Activated naive CD4-positive, alpha-beta T cell treated with anti-CD3 and anti-CD28 coated beads, Interleukin-2, amount 50 U/mL, for 72 hours (primary cell): ENCODE results near the gene DNASE2. TPM values are rescaled to one million over a fixed set of nuclear protein-coding genes. Genes with fewer than 3 reads are reported as not detected.
"Not testable (repeated sequence)": the region's sequence is repeated elsewhere in the genome, so short reads cannot be mapped to it uniquely, and the experiment has no call there.

Source experiments
- ATAC-seq, 2 donors: fragments of 150-1000 bp; cut with Tn5 transposase; 2 replicates each; pipeline ENCODE4 v1.10.0; 2021; ENCODE audit warnings: mild to moderate bottlenecking in 2 of 2, moderate library complexity in 2 of 2
- DNase-seq, 2 donors: peaks; one replicate each; pipeline ENCODE4 v3.0.0; 2021 to 2022; ENCODE audit warnings: low spot score in 2 of 2
- H3K27ac Mint-ChIP-seq, 2 donors: one replicate each; pipeline ENCODE4 v1.8.0; 2022; ENCODE audit warnings: mild to moderate bottlenecking in 2 of 2, mixed read lengths in 2 of 2
- H3K36me3 Mint-ChIP-seq, 2 donors: one replicate each; pipeline ENCODE4 v1.8.0; 2022; ENCODE audit warnings: mixed read lengths in 2 of 2
- H3K9me3 Mint-ChIP-seq, 2 donors: one replicate each; pipeline ENCODE4 v1.8.0; 2022; ENCODE audit warnings: mixed read lengths in 2 of 2
- total RNA-seq, 2 donors: library from RNA; stranded (reverse); gene quantifications; one replicate each; pipeline ENCODE4 v1.2.3, GENCODE V29; 2022

The DNASE2 gene
- total RNA-seq, 2 donors from 2014 or later: 26.0 to 31.6 TPM

GRCh38 chr19:12890787-12891552, 9.7 kb upstream of the DNASE2 start, which contains the start of gene GCDH:
TSS of gene GCDH (plus strand) at chr19:12891160. CDS start at chr19:12891305, 145 bp downstream.
- DNase-seq: peak; percentile 91 to 92

DNA sequence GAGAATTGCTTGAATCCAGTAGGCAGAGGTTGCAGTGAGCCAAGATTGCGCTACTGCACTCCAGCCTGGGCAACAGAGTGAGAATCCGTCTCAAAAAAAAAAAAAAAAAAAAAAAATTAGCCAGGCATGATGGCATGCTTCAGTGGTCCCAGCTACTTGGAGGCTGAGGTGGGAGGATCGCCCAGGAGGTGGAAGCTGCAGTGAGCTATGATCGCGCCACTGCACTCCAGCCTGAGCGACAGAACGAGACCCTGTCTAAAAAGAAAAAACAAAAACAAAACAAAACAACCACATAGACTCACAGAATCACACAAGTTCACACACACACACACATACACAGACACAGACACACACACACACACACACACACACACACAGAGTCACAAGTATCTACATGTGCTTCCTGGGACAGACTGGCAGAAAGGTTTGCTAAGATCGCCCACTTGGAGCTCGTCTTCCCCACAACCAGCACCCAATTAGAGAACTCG, 9.1 kb upstream of the DNASE2 start:
- H3K36me3 Mint-ChIP-seq, ATAC-seq, DNase-seq, H3K9me3 Mint-ChIP-seq: not testable (repeated sequence)
- H3K27ac Mint-ChIP-seq: peak overlapping the region; percentile 84 to 93

More at GRCh38 chr19:12890787-12891552, 9.7 kb upstream of the DNASE2 start, which contains the start of gene GCDH:
- Mint-ChIP-seq H3K36me3 (peaks cover 5 to 9% of the 10 kb centered on the region in 2 donors), H3K27ac (peak within 1 kb of the TSS; percentile 84 to 93), H3K9me3 (no peaks in the 10 kb centered on the region)
- ATAC-seq: peak; percentile 93 to 97

- Mint-ChIP-seq H3K36me3 (peaks cover 9 to 11% of the 10 kb centered on the region in 2 donors), H3K9me3 (peaks cover 0 to 5% of the 10 kb centered on the region in 2 donors), H3K27ac (no peak overlapping the region)
- DNase-seq: no peak
- ATAC-seq: no peak
These were observed 6.9 kb upstream of the DNASE2 start for GRCh38 chr19:12888006-12888603.

DNA sequence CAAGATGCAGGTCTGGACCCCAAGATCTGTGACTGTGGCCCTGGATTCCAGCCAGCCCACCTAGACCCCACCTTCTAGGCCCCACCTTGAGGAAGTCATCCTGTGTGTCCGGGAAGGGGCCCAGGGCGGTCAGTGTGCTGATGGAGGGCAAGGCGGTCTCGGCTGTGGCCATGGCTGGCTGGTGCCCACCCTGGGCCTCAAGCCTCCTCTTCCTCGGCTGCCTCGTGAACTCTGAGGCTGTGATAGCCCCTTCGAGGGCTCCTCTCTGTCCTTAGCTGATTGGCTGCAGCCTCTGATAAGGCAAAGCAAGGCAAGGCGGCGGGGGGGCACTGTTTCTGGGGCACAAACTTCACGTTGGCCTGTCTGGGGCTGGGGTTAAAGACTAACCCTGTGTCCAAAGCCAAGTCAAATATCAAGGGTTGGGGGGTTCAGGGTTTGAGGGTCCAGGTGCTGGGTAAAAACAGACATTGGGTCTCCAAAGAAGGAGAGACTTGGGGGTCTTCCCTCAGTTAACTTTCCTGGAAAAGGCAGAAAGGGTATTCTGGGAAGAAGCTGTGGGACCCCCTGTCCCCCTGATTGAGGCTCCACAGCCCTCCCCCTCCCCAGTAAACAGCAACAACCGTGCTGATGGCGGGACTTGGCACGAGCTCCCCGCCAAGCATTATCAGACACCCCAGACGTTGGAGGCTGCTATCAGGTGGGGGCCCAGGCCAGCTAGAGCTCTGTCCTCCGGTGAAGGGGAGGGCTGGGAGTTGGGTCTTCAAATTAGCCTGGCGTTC, 5.9 kb upstream of the DNASE2 start, which contains the start of gene KLF1:
Gene KLF1, minus strand, starts transcription at position 233 of the 779 bp plus-strand sequence. Its CDS starts 61 bp downstream, at position 172.
- no peak for DNase-seq
- peaks cover 0 to 5% of the 10 kb centered on the region in 2 donors for H3K9me3 Mint-ChIP-seq
- no peak for ATAC-seq
- H3K27ac Mint-ChIP-seq: no peak within 1 kb of the TSS
- H3K36me3 Mint-ChIP-seq: peaks cover 9 to 11% of the 10 kb centered on the region in 2 donors

DNA sequence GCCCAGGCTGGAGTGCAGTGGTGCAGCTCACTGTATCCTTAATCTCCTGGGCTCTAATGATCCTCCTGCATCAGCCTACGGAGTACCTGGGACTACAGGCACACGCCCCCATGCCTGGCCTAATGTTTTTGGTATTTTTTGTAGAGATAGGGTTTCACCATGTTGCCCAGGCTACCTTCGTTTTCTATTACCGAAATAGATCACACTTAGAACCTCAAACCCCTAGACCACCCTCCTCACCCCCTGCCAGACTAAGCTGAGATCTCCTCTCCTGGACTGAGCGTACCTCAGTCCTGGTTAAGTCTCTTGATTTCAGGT, 5.4 kb upstream of the DNASE2 start:
- ATAC-seq (no peak), DNase-seq (no peak)
- H3K36me3 Mint-ChIP-seq: peaks cover 7 to 11% of the 10 kb centered on the region in 2 donors
- H3K9me3 Mint-ChIP-seq: peaks cover 0 to 5% of the 10 kb centered on the region in 2 donors
- H3K27ac Mint-ChIP-seq: no peak overlapping the region

GRCh38 chr19:12885749-12886650, 4.8 kb upstream of the DNASE2 start:
- Mint-ChIP-seq H3K36me3 (peaks cover 1 to 8% of the 10 kb centered on the region in 2 donors), H3K9me3 (peaks cover 0 to 5% of the 10 kb centered on the region in 2 donors), H3K27ac (no peak overlapping the region)
- DNase-seq (no peak), ATAC-seq (peak in 1 of 2 donors; percentile 18)

GRCh38 chr19:12884926-12885748, 3.9 kb upstream of the DNASE2 start:
- peaks cover 0 to 5% of the 10 kb centered on the region in 2 donors for H3K9me3 Mint-ChIP-seq
- peaks cover 4 to 6% of the 10 kb centered on the region in 2 donors for H3K36me3 Mint-ChIP-seq
- DNase-seq (peak; percentile 92 to 98), ATAC-seq (peak; percentile 66 to 83)
- H3K27ac Mint-ChIP-seq: peak overlapping the region; percentile 85 to 90

DNA sequence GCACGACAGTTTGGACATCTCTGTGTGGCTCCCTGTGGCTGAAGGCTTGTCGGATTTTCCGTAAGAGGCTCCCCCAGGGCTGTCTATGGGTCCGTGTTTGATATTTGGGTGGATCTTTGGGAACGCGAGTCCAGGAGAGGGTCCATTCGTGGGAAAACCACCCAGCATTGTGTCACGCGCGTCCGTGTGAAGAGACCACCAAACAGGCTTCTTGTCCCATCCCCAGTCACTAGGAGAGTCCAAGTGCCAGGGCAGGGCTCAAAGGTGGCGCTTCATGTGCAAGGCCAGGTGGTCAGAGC, 3.3 kb upstream of the DNASE2 start:
- no peak for DNase-seq
- H3K9me3 Mint-ChIP-seq: peaks cover 0 to 5% of the 10 kb centered on the region in 2 donors
- no peak for ATAC-seq
- peak overlapping the region in 1 of 2 donors; percentile 85 for H3K27ac Mint-ChIP-seq
- H3K36me3 Mint-ChIP-seq: peaks cover 4 to 6% of the 10 kb centered on the region in 2 donors

DNA sequence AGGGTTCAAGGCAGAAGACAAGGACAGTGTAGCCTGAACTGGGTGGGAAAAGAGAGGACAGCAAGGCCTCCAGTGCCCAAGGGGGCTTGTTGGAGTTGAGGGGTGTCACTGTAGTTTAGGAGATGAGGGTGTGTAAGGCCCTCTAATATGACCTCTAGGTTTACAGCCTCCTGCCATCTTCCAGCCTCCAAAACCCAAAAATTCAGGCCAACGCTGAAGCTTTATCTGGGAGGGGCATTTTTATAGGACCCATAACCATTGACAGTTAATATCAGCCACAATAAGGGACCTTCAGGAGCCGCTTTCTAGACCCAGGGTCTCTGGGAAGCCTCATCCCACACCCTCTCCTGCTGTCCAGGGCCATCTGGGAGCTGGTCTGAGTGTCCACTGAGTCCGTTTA, 3.0 kb upstream of the DNASE2 start:
- DNase-seq (no peak), ATAC-seq (no peak)
- peaks cover 0 to 5% of the 10 kb centered on the region in 2 donors for H3K9me3 Mint-ChIP-seq

GRCh38 chr19:12882589-12882988, 1.3 kb upstream of the DNASE2 start:
- DNase-seq: no peak
- Mint-ChIP-seq H3K9me3 (peaks cover 0 to 5% of the 10 kb centered on the region in 2 donors), H3K36me3 (peaks cover 11 to 15% of the 10 kb centered on the region in 2 donors), H3K27ac (peak overlapping the region in 1 of 2 donors; percentile 88)
- no peak for ATAC-seq

More for the DNA sequence above, 3.0 kb upstream of the DNASE2 start:
- Mint-ChIP-seq H3K36me3 (peaks cover 4 to 6% of the 10 kb centered on the region in 2 donors), H3K27ac (peak overlapping the region in 1 of 2 donors; percentile 85)

DNA sequence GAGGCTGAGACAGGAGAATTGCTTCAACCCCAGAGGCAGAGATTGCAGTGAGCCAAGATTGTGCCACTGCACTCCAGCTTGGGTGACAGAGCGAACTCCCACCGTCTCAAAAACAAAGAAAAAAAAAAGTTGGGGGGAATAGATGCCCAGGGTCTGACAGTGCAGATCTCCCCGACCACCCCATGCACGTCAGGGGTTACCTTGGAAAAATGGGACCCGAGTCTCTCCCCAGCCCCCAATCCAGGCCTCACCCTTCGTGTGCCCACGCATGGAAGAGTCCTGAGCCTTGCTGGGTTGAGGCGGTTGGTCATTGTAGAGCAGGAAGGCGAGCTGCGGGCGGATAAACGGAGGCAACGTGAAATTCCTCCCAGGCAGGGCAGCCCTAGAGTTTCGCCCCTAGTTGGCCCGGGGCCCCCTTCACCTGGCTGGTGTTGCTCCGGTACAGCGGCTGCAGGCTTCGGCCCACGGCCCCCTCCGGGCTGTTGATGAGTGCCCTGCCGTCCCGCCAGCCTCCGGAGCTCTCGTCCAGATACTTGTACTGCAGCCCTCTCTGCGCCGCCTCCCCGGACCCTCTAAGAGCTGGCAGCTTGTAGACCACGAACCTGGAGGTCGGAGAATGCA, 588 bp downstream of the DNASE2 start:
- peak; percentile 1 to 11 for ATAC-seq
- H3K36me3 Mint-ChIP-seq: peaks cover 11 to 15% of the 10 kb centered on the region in 2 donors
- H3K9me3 Mint-ChIP-seq: peaks cover 0 to 5% of the 10 kb centered on the region in 2 donors
- H3K27ac Mint-ChIP-seq: peak overlapping the region; percentile 81 to 88
- no peak for DNase-seq

DNA sequence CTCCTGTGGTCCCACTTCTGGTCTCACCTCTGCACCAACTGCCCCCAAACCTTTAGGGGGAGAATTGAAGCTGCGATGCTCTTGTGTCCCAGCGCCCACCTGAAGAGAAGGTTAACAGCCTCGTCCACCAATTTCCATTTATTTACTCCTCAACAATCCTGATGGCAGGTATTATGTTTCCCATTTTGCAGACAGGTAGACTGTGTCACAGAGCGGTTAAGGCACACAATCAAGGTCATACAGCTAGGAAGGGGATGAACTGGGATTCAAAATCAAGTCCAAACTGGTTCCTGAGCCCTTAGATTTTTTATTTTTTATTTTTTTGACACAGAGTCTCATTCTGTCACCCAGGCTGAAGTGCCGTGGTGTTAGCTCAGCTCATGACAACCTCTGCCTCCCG, 6.2 kb downstream of the DNASE2 start:
- no peak for ATAC-seq
- DNase-seq: no peak
- Mint-ChIP-seq H3K36me3 (peaks cover 17 to 32% of the 10 kb centered on the region in 2 donors), H3K27ac (no peak overlapping the region), H3K9me3 (peaks cover 4% of the 10 kb centered on the region in 2 donors)

- peaks cover 4% of the 10 kb centered on the region in 2 donors for H3K9me3 Mint-ChIP-seq
These were observed 7.1 kb downstream of the DNASE2 start for GRCh38 chr19:12873891-12874745.

More at GRCh38 chr19:12873891-12874745, 7.1 kb downstream of the DNASE2 start:
- ATAC-seq (no peak), DNase-seq (no peak)
- H3K36me3 Mint-ChIP-seq: peaks cover 17 to 32% of the 10 kb centered on the region in 2 donors
- no peak overlapping the region for H3K27ac Mint-ChIP-seq
